GM12878 (cell line): Measurements from ENCODE around the gene BCAS3. TPM values are rescaled to one million over a fixed set of nuclear protein-coding genes. Genes with fewer than 3 reads are reported as not detected.

Source experiments
- ATAC-seq: fragments of 200-7000 bp; cut with Tn5 transposase; 3 replicates; pipeline ENCODE4 v1.9.1; 2020; ENCODE audit warnings: mild to moderate bottlenecking, moderate library complexity
- BruUV-seq: library from RNA; stranded (reverse); fragments of 400-500 nt; replicated peaks from 2 replicates; lab custom pipeline; 2021; lab: Mats Ljungman, UMichigan
- CTCF ChIA-PET: fragments of 300-600 bp; sonication (Branson Sonifier 250); formaldehyde crosslinking; extraction: SDS; loops from one replicate; lab custom pipeline; 2021; ENCODE audit warnings: inconsistent platforms; lab: Yijun Ruan, JAX
- POLR2A ChIA-PET: fragments of 350-600 bp; formaldehyde crosslinking; extraction: SDS; loops from one replicate; lab custom pipeline; 2021; ENCODE audit warnings: inconsistent platforms; lab: Charles Lee
- RAD21 ChIA-PET: fragments of 300-600 bp; sonication (Branson Sonifier 250); formaldehyde crosslinking; loops from one replicate; lab custom pipeline; 2023; ENCODE audit warnings: antibody characterized with exemption; ENCODE audit not compliant: unreplicated experiment; lab: Charles Lee
- SMC1A ChIA-PET: fragments of 300-600 bp; sonication (Branson Sonifier 250); formaldehyde crosslinking; loops from one replicate; lab custom pipeline; 2023; ENCODE audit not compliant: unreplicated experiment, uncharacterized antibody; lab: Charles Lee
- DNase-seq: peaks from one replicate; pipeline ENCODE4 v3.0.0-alpha.2; 2011; ENCODE audit warnings: low read depth, low spot score
- FAIRE-seq: peaks from 3 replicates; lab custom pipeline; 2011; peaks lifted over from hg19 to GRCh38; lab: Jason Lieb, UNC
- H2AFZ ChIP-seq: 2 replicates; pipeline ENCODE4 v1.6.0; 2011; ENCODE audit warnings: low read depth, low read length, control low read depth; ENCODE audit not compliant: control insufficient read depth
- H3K27ac ChIP-seq: 2 replicates; pipeline ENCODE4 v1.5.1; 2011; ENCODE audit warnings: control low read depth; ENCODE audit not compliant: control insufficient read depth, insufficient read depth
- H3K27me3 ChIP-seq, 2 experiments: replicated peaks in 1 of 2; 2 replicates each; pipeline versions ENCODE4 v1.6.0 to v1.6.1; 2011; ENCODE audit warnings: low read length in 1 of 2; ENCODE audit not compliant: control insufficient read depth in 2 of 2, insufficient read depth in 2 of 2
- H3K36me3 ChIP-seq, 2 experiments: 2 replicates each; pipeline ENCODE4 v1.5.1; 2011; ENCODE audit warnings: low read length in 1 of 2; ENCODE audit not compliant: control insufficient read depth in 2 of 2, insufficient read depth in 2 of 2
- H3K4me1 ChIP-seq: 2 replicates; pipeline ENCODE4 v1.6.1; 2011; ENCODE audit warnings: mild to moderate bottlenecking, low read length, moderate library complexity, mixed read lengths; ENCODE audit not compliant: control insufficient read depth, insufficient read depth
- H3K4me2 ChIP-seq: 2 replicates; pipeline ENCODE4 v1.6.0; 2011; ENCODE audit warnings: control low read depth; ENCODE audit not compliant: control insufficient read depth, insufficient read depth
- H3K4me3 ChIP-seq: fragments of 200-600 bp; sonication (generic); 2 replicates; pipeline ENCODE4 v1.5.1; 2016
- H3K79me2 ChIP-seq: 2 replicates; pipeline ENCODE4 v1.6.0; 2011; ENCODE audit warnings: low read length; ENCODE audit not compliant: control insufficient read depth, insufficient read depth
- H3K9ac ChIP-seq: 2 replicates; pipeline ENCODE4 v1.8.0; 2011; ENCODE audit warnings: low read length, control low read depth, mixed read lengths; ENCODE audit not compliant: control insufficient read depth, insufficient read depth
- H3K9me3 ChIP-seq: replicated peaks from 3 replicates; pipeline ENCODE4 v1.5.1; 2011; ENCODE audit warnings: mild to moderate bottlenecking, low read length; ENCODE audit not compliant: control insufficient read depth, insufficient read depth
- H4K20me1 ChIP-seq: 2 replicates; pipeline ENCODE4 v1.6.0; 2011; ENCODE audit not compliant: control insufficient read depth, insufficient read depth
- BCLAF1 ChIP-seq: fragments of 450-650 bp; IDR thresholded peaks from 2 replicates; pipeline ENCODE4 v1.6.1; 2017; ENCODE audit warnings: antibody characterized with exemption, mild to moderate bottlenecking, moderate library complexity
- CREM ChIP-seq: IDR thresholded peaks from 2 replicates; pipeline ENCODE4 v1.6.1; 2014; ENCODE audit warnings: antibody characterized with exemption, low read depth
- FOXM1 ChIP-seq: IDR thresholded peaks from 2 replicates; pipeline ENCODE4 v1.6.1; 2012; ENCODE audit warnings: low read depth, mild to moderate bottlenecking, inconsistent platforms, low read length, moderate library complexity
- HDGF ChIP-seq: fragments of 450-650 bp; IDR thresholded peaks from 2 replicates; pipeline ENCODE4 v1.6.1; 2016; ENCODE audit warnings: antibody characterized with exemption
- IKZF2 ChIP-seq, 2 experiments: fragments of 450-650 bp; IDR thresholded peaks; 2 replicates each; pipeline ENCODE4 v1.6.1; 2017; ENCODE audit warnings: mild to moderate bottlenecking in 2 of 2, moderate library complexity in 2 of 2
- KDM1A ChIP-seq: fragments of 200-600 bp; sonication (generic); IDR thresholded peaks from 2 replicates; pipeline ENCODE4 v1.6.1; 2016; ENCODE audit warnings: borderline replicate concordance
- NBN ChIP-seq: fragments of 450-650 bp; IDR thresholded peaks from 2 replicates; pipeline ENCODE4 v1.6.1; 2016
- NFYA ChIP-seq: IDR thresholded peaks from 2 replicates; pipeline ENCODE4 v1.6.1; 2011; ENCODE audit warnings: low read depth, mild to moderate bottlenecking, low read length, improper control_type of control experiment, borderline replicate concordance
- PAX5 ChIP-seq: IDR thresholded peaks from 2 replicates; pipeline ENCODE4 v1.6.1; 2011; ENCODE audit warnings: low read depth, low read length, borderline replicate concordance
- PBX3 ChIP-seq: IDR thresholded peaks from 2 replicates; pipeline ENCODE4 v1.6.1; 2011; ENCODE audit warnings: mild to moderate bottlenecking, low read depth, low read length, moderate library complexity; ENCODE audit not compliant: insufficient replicate concordance
- TCF3 ChIP-seq: IDR thresholded peaks from 2 replicates; pipeline ENCODE4 v1.6.1; 2012; ENCODE audit warnings: low read depth, mild to moderate bottlenecking, low read length, borderline replicate concordance; ENCODE audit not compliant: insufficient read depth
- TCF7 ChIP-seq: IDR thresholded peaks from 2 replicates; pipeline ENCODE4 v1.6.1; 2014; ENCODE audit warnings: antibody characterized with exemption, borderline replicate concordance
- YY1 ChIP-seq: IDR thresholded peaks from 2 replicates; pipeline ENCODE4 v1.6.1; 2011; ENCODE audit warnings: low read depth, mild to moderate bottlenecking, low read length
- ZNF24 ChIP-seq: fragments of 450-650 bp; IDR thresholded peaks from 2 replicates; pipeline ENCODE4 v1.6.1; 2017; ENCODE audit warnings: antibody characterized with exemption, mild to moderate bottlenecking
- WGBS: methylation state at CpG from one replicate; pipeline ENCODE4 v1.1.6; 2016; ENCODE audit warnings: low lambda C conversion rate; ENCODE audit not compliant: insufficient replicate concordance, insufficient coverage; ENCODE audit errors: missing lambda C conversion rate; 5-methylcytosine and 5-hydroxymethylcytosine counted together
- in situ Hi-C: fragments of 300-500 bp; cut with MboI; formaldehyde crosslinking; loops from 9 replicates; pipeline ENCODE4 v1.14.3; 2018; ENCODE audit warnings: mixed read lengths
- intact Hi-C: fragments of 100-400 bp; cut with micrococcal nuclease; formaldehyde crosslinking; loops from one replicate; pipeline ENCODE4 v1.14.2; 2022; ENCODE audit not compliant: unreplicated experiment
- polyA plus RNA-seq, 11 experiments: library from polyadenylated mRNA; depleted of rRNA in 4 of 11; unstranded in 6 of 11; stranded (reverse) in 5 of 11; fragments of >200 nt; fragmentation: Nextera tagmentation in 4 of 11; fragmentation: Illumina TruSeq in 1 of 11; extraction: Ambion mirVana in 4 of 11; extraction: Trizol in 1 of 11; gene quantifications; 1 replicate in 1 of 11; 2 replicates in 10 of 11; pipeline versions ENCODE4 v1.2.1 to v1.2.3, GENCODE V29; 2011 to 2016; ENCODE audit warnings: inconsistent platforms in 2 of 11, missing spikeins in 2 of 11, low read depth in 1 of 11
- total RNA-seq, 4 experiments: library from RNA; depleted of rRNA in 3 of 4; stranded (reverse); fragments of >200 nt in 3 of 4; fragmentation: Illumina TruSeq in 1 of 4; extraction: Trizol in 1 of 4; gene quantifications; 2 replicates each; pipeline versions ENCODE4 v1.2.1 to v1.2.3, GENCODE V29; 2013 to 2021

BCAS3 gene
- total and polyA plus RNA-seq, 10 of the 15 experiments (the other 5 are each of a cell fraction or from before 2014, with no cell fraction given): 2.1 to 11.0 (median 6.6) TPM

GRCh38 chr17:61131585-61131984 lies 453.9 kb downstream of the BCAS3 start:
- H3K4me2 ChIP-seq: no peak overlapping the region
- ChIA-PET POLR2A (no interaction called here), CTCF (no interaction called here), SMC1A (no interaction called here), RAD21 (no interaction called here)
- H3K9me3 ChIP-seq: no peaks in the 10 kb centered on the region
- H3K4me3 ChIP-seq: no peak overlapping the region
- H3K27ac ChIP-seq: no peak overlapping the region
- no peaks in the 10 kb centered on the region for H3K36me3 ChIP-seq
- in situ Hi-C loops: no loop called here
- no peak overlapping the region for H2AFZ ChIP-seq
- BruUV-seq: no TSS peak
- no peak for DNase-seq
- intact Hi-C loops: no loop called here
- no peaks in the 10 kb centered on the region for H4K20me1 ChIP-seq
- FAIRE-seq: no peak
- WGBS: 100% methylated on average over 2 of the region's 2 CpGs
- ATAC-seq: no peak
- TF ChIP-seq IKZF2 (IDR thresholded peaks at IDR 0.05) (no peak), YY1 (no peak), ZNF24 (no peak), HDGF (no peak), PAX5 (no peak), TCF3 (no peak), NBN (no peak), PBX3 (no peak), BCLAF1 (no peak), CREM (no peak), NFYA (no peak), TCF7 (no peak), KDM1A (no peak), FOXM1 (no peak)
- no peaks in the 10 kb centered on the region for H3K27me3 ChIP-seq
- no peak overlapping the region for H3K9ac ChIP-seq
- H3K79me2 ChIP-seq: no peaks in the 10 kb centered on the region
- no peaks in the 10 kb centered on the region for H3K4me1 ChIP-seq
